Liver (tissue), 9 donors: Measurements from ENCODE around the gene FANCF. TPM values are rescaled to one million over a fixed set of nuclear protein-coding genes. Genes with fewer than 3 reads are reported as not detected.

Experiments used
- DNase-seq: peaks from one replicate; pipeline ENCODE4 v3.0.0-alpha.2; 2017; ENCODE audit warnings: low spot score
- H3K27ac ChIP-seq, 2 donors: one replicate each; pipeline ENCODE4 v1.7.0; 2013; ENCODE audit warnings: inconsistent platforms in 2 of 2, low read length in 2 of 2, control low read depth in 1 of 2, low read depth in 1 of 2, mild to moderate bottlenecking in 1 of 2
- H3K27me3 ChIP-seq, 4 donors: one replicate each; pipeline versions ENCODE4 v1.6.1 to v1.7.0; 2013; ENCODE audit warnings: low read length in 3 of 4, inconsistent platforms in 1 of 4, mild to moderate bottlenecking in 1 of 4, moderate library complexity in 1 of 4; ENCODE audit not compliant: control insufficient read depth in 4 of 4, insufficient read depth in 4 of 4
- H3K36me3 ChIP-seq, 4 donors: one replicate each; pipeline versions ENCODE4 v1.6.1 to v1.7.0; 2013; ENCODE audit warnings: low read length in 3 of 4, mild to moderate bottlenecking in 3 of 4, low read depth in 1 of 4, moderate library complexity in 1 of 4; ENCODE audit not compliant: control insufficient read depth in 4 of 4, insufficient read depth in 3 of 4
- H3K4me1 ChIP-seq, 4 donors: one replicate each; pipeline versions ENCODE4 v1.6.1 to v1.7.0; 2013; ENCODE audit warnings: low read length in 3 of 4, mild to moderate bottlenecking in 3 of 4, moderate library complexity in 1 of 4; ENCODE audit not compliant: control insufficient read depth in 4 of 4, insufficient read depth in 4 of 4
- H3K4me3 ChIP-seq, 3 donors: one replicate each; pipeline versions ENCODE4 v1.6.1 to v1.7.0; 2013; ENCODE audit warnings: low read length in 3 of 3, control low read depth in 1 of 3, low read depth in 1 of 3, mild to moderate bottlenecking in 1 of 3
- H3K9ac ChIP-seq, 2 donors: one replicate each; pipeline ENCODE4 v1.7.0; 2013; ENCODE audit warnings: low read length in 2 of 2, mild to moderate bottlenecking in 2 of 2, moderate library complexity in 2 of 2, control low read depth in 1 of 2, low read depth in 1 of 2
- H3K9me3 ChIP-seq, 4 donors: one replicate each; pipeline versions ENCODE4 v1.6.1 to v1.7.0; 2013; ENCODE audit warnings: low read length in 3 of 4; ENCODE audit not compliant: control insufficient read depth in 4 of 4
- ATF3 ChIP-seq: IDR thresholded peaks from 2 replicates; pipeline ENCODE4 v1.6.1; 2016; ENCODE audit warnings: antibody characterized with exemption
- CTCF ChIP-seq: fragments of 150-350 bp; IDR thresholded peaks from 2 replicates; pipeline ENCODE4 v1.5.1; 2017; ENCODE audit warnings: improper control_type of control experiment, low read depth, low read length; ENCODE audit not compliant: missing input control
- EGR1 ChIP-seq, 2 donors: IDR thresholded peaks; 2 replicates each; pipeline ENCODE4 v1.6.1; 2016 to 2018; ENCODE audit warnings: antibody characterized with exemption in 2 of 2, low read depth in 2 of 2
- FOXA1 ChIP-seq: IDR thresholded peaks from 2 replicates; pipeline ENCODE4 v1.6.1; 2016; ENCODE audit warnings: antibody characterized with exemption
- FOXA2 ChIP-seq: IDR thresholded peaks from 2 replicates; pipeline ENCODE4 v1.6.1; 2016; ENCODE audit warnings: antibody characterized with exemption
- GABPA ChIP-seq, 2 donors: IDR thresholded peaks in 1 of 2; conservative IDR thresholded peaks in 1 of 2; 2 replicates each; pipeline ENCODE4 v1.6.1; 2016; ENCODE audit warnings: antibody characterized with exemption in 2 of 2, mild to moderate bottlenecking in 1 of 2, moderate library complexity in 1 of 2
- HNF4A ChIP-seq, 2 donors: conservative IDR thresholded peaks; 2 replicates each; pipeline ENCODE4 v1.6.1; 2016; ENCODE audit warnings: antibody characterized with exemption in 2 of 2, mild to moderate bottlenecking in 2 of 2
- HNF4G ChIP-seq: IDR thresholded peaks from 2 replicates; pipeline ENCODE4 v1.6.1; 2016; ENCODE audit warnings: antibody characterized with exemption
- JUND ChIP-seq, 2 donors: IDR thresholded peaks; 2 replicates each; pipeline ENCODE4 v1.6.1; 2016; ENCODE audit warnings: antibody characterized with exemption in 2 of 2
- MAX ChIP-seq: IDR thresholded peaks from 2 replicates; pipeline ENCODE4 v1.6.1; 2016; ENCODE audit warnings: antibody characterized with exemption
- NR2F2 ChIP-seq: IDR thresholded peaks from 2 replicates; pipeline ENCODE4 v1.6.1; 2016; ENCODE audit warnings: antibody characterized with exemption
- RAD21 ChIP-seq, 2 donors: IDR thresholded peaks; 2 replicates each; pipeline ENCODE4 v1.6.1; 2016; ENCODE audit warnings: antibody characterized with exemption in 2 of 2, mild to moderate bottlenecking in 2 of 2
- REST ChIP-seq: IDR thresholded peaks from 2 replicates; pipeline ENCODE4 v1.6.1; 2016; ENCODE audit warnings: antibody characterized with exemption, mild to moderate bottlenecking
- RXRA ChIP-seq, 2 donors: IDR thresholded peaks; 2 replicates each; pipeline ENCODE4 v1.6.1; 2017 to 2018; ENCODE audit warnings: antibody characterized with exemption in 2 of 2, mild to moderate bottlenecking in 1 of 2
- SP1 ChIP-seq: IDR thresholded peaks from 2 replicates; pipeline ENCODE4 v1.6.1; 2018; ENCODE audit warnings: antibody characterized with exemption, mild to moderate bottlenecking
- TAF1 ChIP-seq: conservative IDR thresholded peaks from 2 replicates; pipeline ENCODE4 v1.6.1; 2016; ENCODE audit warnings: antibody characterized with exemption, mild to moderate bottlenecking
- YY1 ChIP-seq: IDR thresholded peaks from 2 replicates; pipeline ENCODE4 v1.6.1; 2016; ENCODE audit warnings: antibody characterized with exemption, mild to moderate bottlenecking
- ZBTB33 ChIP-seq: IDR thresholded peaks from 2 replicates; pipeline ENCODE4 v1.6.1; 2016; ENCODE audit warnings: antibody characterized with exemption
- WGBS: extraction: QIAGEN DNeasy Blood & Tissue Kit; methylation state at CpG from one replicate; pipeline ENCODE4 v1.1.7; 2013; 5-methylcytosine and 5-hydroxymethylcytosine counted together
- polyA plus RNA-seq, 2 donors: library from polyadenylated mRNA; stranded (reverse) in 1 of 2; unstranded in 1 of 2; fragments of 200-250 nt in 1 of 2; fragments of >200 nt in 1 of 2; fragmentation: Nextera tagmentation in 1 of 2; extraction: Ambion mirVana in 1 of 2; gene quantifications; one replicate each; pipeline versions ENCODE4 v1.2.1 to v1.2.3, GENCODE V29; 2013 to 2015
- total RNA-seq, 2 donors: library from RNA; depleted of rRNA; stranded (reverse); fragments of >200 nt; gene quantifications; one replicate each; pipeline ENCODE4 v1.2.3, GENCODE V29; 2014
- donor health status: healthy.
- donor health status: healthy.
- donor health status: healthy.
- donor health status: healthy.
- donor health status: healthy.

The FANCF gene
- total and polyA plus RNA-seq, 4 donors, result 4.6 to 5.9 (median 5.1) TPM

- no peak overlapping the region for H3K4me3 ChIP-seq
- H3K27ac ChIP-seq, result no peak overlapping the region
- no peak overlapping the region for H3K9ac ChIP-seq
- no peaks in the 10 kb centered on the region for H3K4me1 ChIP-seq
- TF ChIP-seq YY1 (no peak), GABPA (IDR thresholded peaks at IDR 0.05 in 1 of 2, conservative IDR thresholded peaks at IDR 0.05 in 1 of 2) (no peak), NR2F2 (no peak), FOXA1 (no peak), HNF4A (conservative IDR thresholded peaks at IDR 0.05) (no peak), MAX (no peak), JUND (IDR thresholded peaks at IDR 0.05) (no peak), RXRA (IDR thresholded peaks at IDR 0.05) (no peak), EGR1 (IDR thresholded peaks at IDR 0.05; ENCODE audit: low read depth in 2 of 2) (no peak), REST (no peak), FOXA2 (no peak)
- H3K27me3 ChIP-seq, result no peaks in the 10 kb centered on the region
- H3K9me3 ChIP-seq, result no peaks in the 10 kb centered on the region
- no peaks in the 10 kb centered on the region for H3K36me3 ChIP-seq
- DNase-seq, result no peak
Observed at GRCh38 chr11:22641559-22641958, 15.9 kb upstream of the FANCF start.

GRCh38 chr11:22640862-22641261 is 15.2 kb upstream of the FANCF start:
- 98% methylated on average over 2 of the region's 2 CpGs for WGBS
- H3K4me1 ChIP-seq, result no peaks in the 10 kb centered on the region
- H3K9ac ChIP-seq, result no peak overlapping the region
- H3K27ac ChIP-seq, result no peak overlapping the region
- H3K9me3 ChIP-seq, result no peaks in the 10 kb centered on the region
- H3K4me3 ChIP-seq, result no peak overlapping the region
- no peak for DNase-seq
- no peaks in the 10 kb centered on the region for H3K27me3 ChIP-seq
- TF ChIP-seq JUND (IDR thresholded peaks at IDR 0.05) (no peak), RAD21 (IDR thresholded peaks at IDR 0.05) (no peak), GABPA (IDR thresholded peaks at IDR 0.05 in 1 of 2, conservative IDR thresholded peaks at IDR 0.05 in 1 of 2) (no peak), EGR1 (IDR thresholded peaks at IDR 0.05; ENCODE audit: low read depth in 2 of 2) (no peak), YY1 (no peak), SP1 (no peak), HNF4G (no peak), ATF3 (no peak), REST (no peak), FOXA1 (no peak), TAF1 (no peak), CTCF (no peak), MAX (no peak), ZBTB33 (no peak)
- H3K36me3 ChIP-seq, result no peaks in the 10 kb centered on the region
